ENCODE results near the gene AWAT1.
"Not testable (repeated sequence)": the region's sequence is repeated elsewhere in the genome, so short reads cannot be mapped to it uniquely, and the experiment has no call there.

AWAT1 gene
- 0 reads per million in 2 experiments for total RNA-seq

GRCh38 chrX:70234355-70234754, at the start of gene AWAT1:
Gene AWAT1, plus strand, starts transcription at chrX:70234655. Its CDS starts 41 bp downstream, at chrX:70234696.
- no peak for DNase-seq (ENCODE audit: low read depth)

DNA sequence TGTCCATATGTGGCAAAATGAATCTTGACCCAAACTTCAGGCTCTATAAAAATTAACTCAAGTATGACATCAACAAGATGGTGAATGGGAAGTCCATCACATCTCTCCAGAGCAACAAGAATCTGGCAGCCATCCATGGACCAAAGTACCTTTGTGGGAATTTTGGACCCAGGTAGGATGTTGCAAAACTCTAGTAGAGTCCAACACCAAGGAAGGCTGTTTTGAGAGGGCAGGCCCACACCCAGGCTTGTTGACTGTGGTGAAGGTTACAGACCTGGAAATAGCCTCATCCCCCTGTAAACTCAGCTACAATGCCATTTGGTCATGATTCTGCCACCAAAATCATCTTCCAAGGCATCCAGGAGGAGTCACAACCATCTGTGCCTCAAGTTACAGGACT, 44.2 kb upstream of the AWAT1 start:
- DNase-seq (ENCODE audit: low read depth) = no peak

DNA sequence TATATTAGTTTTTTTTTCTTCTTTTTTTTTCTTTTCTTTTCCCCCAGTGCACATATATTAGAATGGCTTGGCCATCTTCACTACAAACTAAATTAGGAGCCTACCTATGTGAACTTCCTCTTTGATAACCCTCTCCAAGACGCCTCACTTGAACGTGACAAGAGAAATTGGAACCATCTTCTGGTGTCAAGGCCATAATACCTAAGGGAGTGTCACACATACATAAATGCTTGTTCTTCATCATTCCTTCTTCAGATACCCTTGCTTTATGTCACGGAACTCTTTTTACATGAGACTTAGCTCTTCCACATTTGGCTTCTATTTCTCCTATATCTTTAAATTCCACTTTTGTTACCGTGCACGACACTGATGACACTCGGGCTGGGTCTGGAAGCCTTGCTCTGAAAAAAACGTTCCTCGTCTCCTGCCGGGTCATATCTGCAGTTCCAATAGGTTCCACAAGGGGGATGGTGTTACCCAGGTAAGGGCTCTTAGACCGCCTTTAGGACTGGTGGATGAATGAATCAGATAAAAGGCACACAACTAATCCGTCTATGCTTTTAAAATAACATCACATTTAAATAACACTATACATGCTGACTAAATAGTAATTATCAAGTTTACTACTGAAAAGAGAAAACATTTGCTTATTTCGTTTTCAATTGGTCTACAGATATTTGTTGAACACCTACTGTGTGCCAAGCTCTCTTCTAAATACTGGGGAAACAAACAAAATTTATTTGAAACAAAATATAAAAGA, 37.3 kb upstream of the AWAT1 start:
- DNase-seq (ENCODE audit: low read depth) = peak; percentile 49

- no peak for DNase-seq (ENCODE audit: low read depth)
These were observed 32.7 kb upstream of the AWAT1 start for GRCh38 chrX:70201732-70202131.

DNA sequence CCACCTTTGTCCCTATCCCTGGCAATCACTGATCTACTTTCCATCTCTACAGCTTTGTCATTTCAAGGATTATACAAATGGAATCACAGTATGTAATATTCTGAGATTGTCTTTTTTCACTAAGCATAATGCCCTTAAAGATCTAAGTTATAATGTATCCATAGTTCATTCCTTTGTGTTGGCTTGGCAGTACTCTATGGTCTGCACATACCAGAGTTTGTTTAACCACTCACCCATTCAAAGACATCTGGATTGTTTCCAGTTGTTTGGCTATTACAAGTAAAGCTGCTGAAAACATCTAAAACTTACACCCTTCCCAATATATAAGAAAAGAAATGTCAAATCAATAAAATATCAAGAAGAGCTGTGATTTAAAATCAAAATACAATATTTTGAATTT, 26.0 kb upstream of the AWAT1 start:
- no peak for DNase-seq (ENCODE audit: low read depth)

DNA sequence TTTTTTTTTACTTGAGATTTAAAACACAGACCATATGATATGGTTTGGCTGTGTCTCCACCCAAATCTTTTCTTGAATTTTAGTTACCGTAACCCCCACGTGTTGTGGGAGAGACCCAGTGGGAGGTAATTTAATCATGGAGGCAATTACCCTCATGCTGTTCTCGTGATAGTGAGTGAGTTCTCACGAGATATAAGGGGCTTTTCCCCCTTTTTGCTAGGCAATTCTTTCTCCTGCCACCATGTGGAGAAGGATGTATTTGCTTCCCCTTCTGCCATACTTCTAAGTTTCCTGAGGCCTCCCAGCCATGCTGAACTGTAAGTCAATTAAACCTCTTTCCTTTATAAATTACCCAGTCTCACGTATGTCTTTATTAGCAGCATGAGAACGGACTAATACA, 24.9 kb upstream of the AWAT1 start:
- not testable (repeated sequence) for DNase-seq (ENCODE audit: low read depth)

- no peak for DNase-seq (ENCODE audit: low read depth)
These were observed 14.3 kb upstream of the AWAT1 start for GRCh38 chrX:70219938-70220764.

DNA sequence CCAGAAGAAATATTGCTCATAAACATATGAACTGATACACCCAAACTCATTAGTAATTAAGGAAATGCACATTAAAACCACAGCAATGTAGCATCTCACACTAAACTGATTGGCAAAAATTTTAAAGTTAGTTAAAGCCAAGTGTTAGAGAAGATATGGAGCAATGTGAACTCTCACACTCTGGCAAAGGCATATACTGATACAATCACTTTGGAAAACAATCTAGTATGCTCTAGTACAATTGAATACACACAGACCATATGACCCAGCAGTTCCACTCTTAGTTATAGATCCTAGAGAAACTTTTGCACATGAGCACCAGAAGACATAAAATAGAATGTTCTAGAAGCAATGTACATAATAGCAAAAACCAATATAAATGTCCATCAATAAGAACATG, 8.4 kb upstream of the AWAT1 start:
- no peak for DNase-seq (ENCODE audit: low read depth)

DNA sequence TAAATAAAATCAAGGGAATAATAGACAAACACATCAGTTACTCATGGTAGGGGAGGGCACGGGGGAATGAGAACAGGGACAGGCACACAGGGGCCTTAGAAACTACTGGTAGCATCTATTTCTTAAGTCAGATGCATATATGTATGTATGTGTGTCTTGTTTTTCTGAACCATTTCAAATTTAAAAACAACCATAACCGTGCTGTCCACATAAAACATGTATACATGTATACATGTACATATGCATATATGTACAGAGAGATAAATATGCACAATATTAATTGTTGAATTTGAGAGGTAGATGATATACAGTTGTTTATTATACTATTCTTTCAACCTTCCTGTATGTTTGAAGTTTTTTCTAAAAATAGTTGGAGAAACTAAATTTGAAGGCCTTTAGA, 7.8 kb upstream of the AWAT1 start:
- DNase-seq (ENCODE audit: low read depth) = no peak

DNA sequence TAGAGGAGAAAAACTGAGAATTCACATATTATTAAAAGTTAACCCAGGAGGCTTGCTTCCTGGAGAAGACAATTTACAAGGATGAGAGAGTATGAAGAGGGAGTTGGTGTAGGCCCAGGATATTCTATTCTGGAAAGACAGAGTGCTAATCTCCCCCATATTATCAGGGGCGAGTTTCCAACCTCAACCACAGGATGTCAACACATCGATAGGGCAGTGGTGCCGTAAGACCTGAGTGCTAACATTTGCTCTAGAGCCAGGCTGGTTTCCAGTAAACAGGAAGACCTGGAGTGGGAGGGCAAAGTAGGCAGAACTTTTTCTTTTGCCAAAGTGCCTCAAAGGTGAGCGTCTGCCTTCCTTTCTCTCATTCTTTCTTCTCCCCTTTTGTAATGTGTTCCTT, 2.8 kb upstream of the AWAT1 start:
- no peak for DNase-seq (ENCODE audit: low read depth)

DNA sequence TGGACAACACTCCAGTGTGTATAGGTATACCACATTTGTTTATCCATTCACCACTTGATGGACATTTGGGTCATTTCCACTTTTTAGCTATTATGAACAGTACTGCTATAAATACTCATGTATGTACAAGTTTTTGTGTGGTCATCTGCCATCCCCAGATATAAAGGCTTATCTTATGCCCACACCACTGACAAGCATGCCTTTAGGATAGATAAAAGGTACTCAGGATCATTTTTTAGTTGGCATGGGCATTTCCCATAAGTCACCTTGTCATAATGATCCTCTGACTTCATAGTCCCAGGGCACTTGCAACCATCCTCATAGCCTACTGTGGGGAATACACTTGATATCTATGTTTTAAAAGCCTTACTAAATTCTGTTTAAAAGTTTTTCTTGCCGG, 6.3 kb downstream of the AWAT1 start:
- no peak for DNase-seq (ENCODE audit: low read depth)

DNA sequence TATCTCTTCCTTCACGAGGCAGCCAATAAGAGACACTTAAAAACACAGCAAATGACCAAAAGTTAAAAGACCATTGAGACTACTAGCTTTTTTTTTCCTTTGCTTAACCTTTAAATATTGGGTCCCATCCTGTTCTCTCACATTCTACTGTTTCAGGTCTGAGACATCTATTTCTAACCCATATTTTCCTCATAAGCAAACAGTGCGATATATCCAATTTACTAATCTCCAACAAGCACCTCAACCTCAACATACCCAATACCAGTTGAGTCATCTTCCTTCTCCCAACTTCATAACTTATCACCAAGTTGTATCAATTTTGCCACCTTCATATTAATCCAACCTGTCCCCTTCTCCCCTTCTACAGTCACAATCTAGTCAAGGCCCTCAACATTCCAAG, 7.0 kb downstream of the AWAT1 start:
- no peak for DNase-seq (ENCODE audit: low read depth)

DNA sequence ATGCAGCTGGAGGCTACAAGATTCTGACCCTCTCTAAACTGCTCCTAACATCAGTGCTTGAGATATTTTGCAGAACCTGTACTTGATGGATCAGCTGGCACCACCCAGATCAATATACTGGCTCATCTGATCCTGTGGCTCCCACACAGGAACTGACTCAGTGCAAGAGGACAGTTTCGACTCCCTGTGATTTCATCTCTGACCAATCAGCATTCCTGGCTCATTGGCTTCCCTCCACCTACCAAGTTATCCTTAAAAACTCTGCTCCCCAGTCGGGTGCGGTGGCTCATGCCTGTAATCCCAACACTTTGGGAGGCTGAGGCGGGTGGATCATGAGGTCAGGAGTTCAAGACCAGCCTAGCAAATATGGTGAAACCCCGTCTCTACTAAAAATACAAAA, 9.1 kb downstream of the AWAT1 start:
- DNase-seq (ENCODE audit: low read depth) = not testable (repeated sequence)

- DNase-seq (ENCODE audit: low read depth) = no peak
These were observed 10.4 kb downstream of the AWAT1 start for GRCh38 chrX:70244881-70245280.

- no peak for DNase-seq (ENCODE audit: low read depth)
These were observed 12.8 kb downstream of the AWAT1 start for GRCh38 chrX:70247252-70247651.

- no peak for DNase-seq (ENCODE audit: low read depth)
These were observed 18.0 kb downstream of the AWAT1 start for GRCh38 chrX:70252491-70252890.

- DNase-seq (ENCODE audit: low read depth) = no peak
These were observed 19.1 kb downstream of the AWAT1 start for GRCh38 chrX:70253377-70254062.

- DNase-seq (ENCODE audit: low read depth) = no peak
These were observed 19.6 kb downstream of the AWAT1 start for GRCh38 chrX:70254063-70254400.

DNA sequence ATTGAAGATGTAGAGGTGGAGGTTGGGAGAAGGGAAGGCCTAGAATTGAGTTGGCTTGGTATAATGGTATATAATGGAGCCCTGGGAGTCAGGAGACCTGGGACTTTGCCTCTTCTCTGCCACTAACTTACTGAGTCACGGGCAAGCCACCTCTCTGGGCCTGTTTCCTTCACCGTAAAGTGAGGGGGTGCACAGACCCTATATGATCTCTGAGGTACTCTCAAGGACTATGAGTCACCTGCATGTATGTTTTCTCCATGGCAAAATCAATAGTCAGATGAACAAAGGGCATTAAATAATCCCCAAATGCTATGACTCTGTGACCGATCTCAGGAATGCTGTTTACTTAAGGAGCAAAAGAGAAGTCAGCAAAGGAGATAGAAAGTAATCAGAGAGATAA, 20.5 kb downstream of the AWAT1 start:
- no peak for DNase-seq (ENCODE audit: low read depth)

GRCh38 chrX:70255452-70255851, 21.0 kb downstream of the AWAT1 start:
- no peak for DNase-seq (ENCODE audit: low read depth)

GRCh38 chrX:70257423-70258288, 23.2 kb downstream of the AWAT1 start:
- DNase-seq (ENCODE audit: low read depth) = no peak

GRCh38 chrX:70260104-70260503, 25.6 kb downstream of the AWAT1 start, which contains the start of gene P2RY4:
Gene P2RY4, minus strand, starts transcription at chrX:70260204. Its CDS starts 580 bp downstream, at chrX:70259624.
- no peak for DNase-seq (ENCODE audit: low read depth)
